ENCODE results near the gene MYO3B.
"Not testable (repeated sequence)": the region's sequence is repeated elsewhere in the genome, so short reads cannot be mapped to it uniquely, and the experiment has no call there.

The MYO3B gene

GRCh38 chr2:170265321-170265720, 87.4 kb downstream of the MYO3B start:
- no peak for DNase-seq

GRCh38 chr2:170266358-170266757, 88.4 kb downstream of the MYO3B start:
- no peak for DNase-seq

GRCh38 chr2:170267071-170267470, 89.1 kb downstream of the MYO3B start:
- DNase-seq = no peak

- no peak for DNase-seq
These were observed 92.4 kb downstream of the MYO3B start for GRCh38 chr2:170270278-170270864.

GRCh38 chr2:170271340-170271739, 93.4 kb downstream of the MYO3B start:
- peak; percentile 97 for DNase-seq

- no peak for DNase-seq
These were observed 98.1 kb downstream of the MYO3B start for GRCh38 chr2:170276056-170276455.

GRCh38 chr2:170276925-170277629, 99.1 kb downstream of the MYO3B start:
- DNase-seq = peak; percentile 29

GRCh38 chr2:170277951-170278350, 100.0 kb downstream of the MYO3B start:
- DNase-seq = no peak

GRCh38 chr2:170279615-170280014, 101.7 kb downstream of the MYO3B start:
- DNase-seq = not testable (repeated sequence)

GRCh38 chr2:170282851-170283250, 104.9 kb downstream of the MYO3B start:
- DNase-seq = no peak

- no peak for DNase-seq
These were observed 106.3 kb downstream of the MYO3B start for GRCh38 chr2:170284205-170284604.

GRCh38 chr2:170288859-170289258, 110.9 kb downstream of the MYO3B start:
- no peak for DNase-seq

- no peak for DNase-seq
These were observed 113.5 kb downstream of the MYO3B start for GRCh38 chr2:170291474-170291873.

GRCh38 chr2:170292415-170292814, 114.5 kb downstream of the MYO3B start:
- DNase-seq = no peak

- no peak for DNase-seq
These were observed 119.5 kb downstream of the MYO3B start for GRCh38 chr2:170297496-170297895.

GRCh38 chr2:170298115-170298514, 120.2 kb downstream of the MYO3B start:
- no peak for DNase-seq

- no peak for DNase-seq
These were observed 121.0 kb downstream of the MYO3B start for GRCh38 chr2:170298861-170299429.

- no peak for DNase-seq
These were observed 123.0 kb downstream of the MYO3B start for GRCh38 chr2:170300993-170301392.

- DNase-seq = no peak
These were observed 123.7 kb downstream of the MYO3B start for GRCh38 chr2:170301626-170302025.

- no peak for DNase-seq
These were observed 127.8 kb downstream of the MYO3B start for GRCh38 chr2:170305711-170306110.

- DNase-seq = no peak
These were observed 128.4 kb downstream of the MYO3B start for GRCh38 chr2:170306293-170306873.

GRCh38 chr2:170307052-170307451, 129.1 kb downstream of the MYO3B start:
- no peak for DNase-seq

- no peak for DNase-seq
These were observed 129.8 kb downstream of the MYO3B start for GRCh38 chr2:170307555-170308351.

Measured in NCI-H510A treated with DMSO at 0.1 percent for 48 hours (cell line).